ENCODE data around the gene FBXW7. TPM values are rescaled to one million over a fixed set of nuclear protein-coding genes. Genes with fewer than 3 reads are reported as not detected.

Gene FBXW7
- total RNA-seq, 1 experiment from 2014 or later, result 27.1 TPM

DNA sequence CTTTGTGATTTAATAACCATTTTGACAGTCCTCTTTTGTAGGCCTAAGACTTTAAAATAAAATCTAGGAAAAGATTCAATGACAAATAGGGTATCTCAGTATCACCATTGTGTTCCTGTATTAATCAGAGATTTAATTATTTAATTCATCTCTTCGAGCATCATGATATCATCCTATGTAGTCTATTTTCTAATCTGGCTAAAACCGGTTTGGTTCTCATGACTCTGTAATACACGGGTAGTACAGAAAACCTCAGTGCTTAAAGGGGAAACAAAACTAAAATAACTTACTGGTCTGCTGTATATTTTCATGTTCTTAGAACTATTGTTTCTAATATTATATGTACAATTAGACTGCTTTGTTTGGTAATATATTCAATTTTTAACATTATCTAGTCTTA is 23.7 kb upstream of the FBXW7 start:
- Histone ChIP-seq H3K4ac (ENCODE audit: low read depth, low read length) (no peak overlapping the region), H3K14ac (ENCODE audit: insufficient read depth, low read length) (no peak overlapping the region), H3K56ac (ENCODE audit: insufficient read length, low read depth, low read length) (no peak overlapping the region), H3K4me1 (ENCODE audit: insufficient read depth, low read length) (no peaks in the 10 kb centered on the region), H4K5ac (ENCODE audit: insufficient read length, low read depth, low read length) (no peak overlapping the region), H3K27ac (ENCODE audit: insufficient read length, low read depth, low read length) (no peak overlapping the region), H3K4me2 (ENCODE audit: insufficient read depth, insufficient read length, low read length) (no peak overlapping the region), H3K23me2 (ENCODE audit: insufficient read length, low read depth, low read length, poor library complexity, severe bottlenecking) (no peaks in the 10 kb centered on the region), H4K8ac (replicated peaks; ENCODE audit: insufficient read length, low read depth, low read length) (no peak overlapping the region), H2BK5ac (ENCODE audit: insufficient read length, low read length) (no peak overlapping the region), H3K9ac (ENCODE audit: extremely low read depth, insufficient read length, low read length) (no peak overlapping the region), H3K79me2 (ENCODE audit: insufficient read depth, low read length) (no peaks in the 10 kb centered on the region), H3K23ac (ENCODE audit: insufficient read length, low read depth, low read length) (no peak overlapping the region), H2BK20ac (ENCODE audit: low read depth, low read length, poor library complexity, severe bottlenecking) (no peak overlapping the region), H2BK15ac (ENCODE audit: low read depth, low read length) (no peak overlapping the region), H3K18ac (ENCODE audit: insufficient read length, low read depth, low read length) (no peak overlapping the region), H3T11ph (ENCODE audit: low read length) (no peak overlapping the region), H4K91ac (ENCODE audit: insufficient read length, low read depth, low read length) (no peak overlapping the region), H3K79me1 (ENCODE audit: insufficient read depth, low read depth, low read length, poor library complexity, severe bottlenecking) (no peaks in the 10 kb centered on the region), H2BK12ac (ENCODE audit: insufficient read length, low read depth, low read length) (no peak overlapping the region), H2BK120ac (ENCODE audit: low read depth, low read length, poor library complexity, severe bottlenecking) (no peak overlapping the region), H2AK5ac (ENCODE audit: insufficient read length, low read length) (no peak overlapping the region), H3K27me3 (ENCODE audit: insufficient read depth, low read length) (no peaks in the 10 kb centered on the region), H4K20me1 (ENCODE audit: control insufficient read depth, insufficient read depth, insufficient read length) (no peaks in the 10 kb centered on the region), H2AFZ (ENCODE audit: low read length) (no peak overlapping the region), H3K9me3 (ENCODE audit: control insufficient read depth, low read depth, low read length) (no peaks in the 10 kb centered on the region)
- Mint-ChIP-seq H3K4me1 (no peaks in the 10 kb centered on the region), H3K4me3 (no peak overlapping the region), H3K27me3 (ENCODE audit: low read depth) (no peaks in the 10 kb centered on the region), H3K36me3 (ENCODE audit: insufficient read depth in 1 of 3, low read depth in 3 of 3) (no peaks in the 10 kb centered on the region), H3K27ac (no peak overlapping the region), H3K9me3 (no peaks in the 10 kb centered on the region)
- no CpG with 5 or more reads among the region's 3 CpGs for WGBS (ENCODE audit: extremely low coverage, insufficient read length, low lambda C conversion rate)
- TF ChIP-seq, protein P1, sequence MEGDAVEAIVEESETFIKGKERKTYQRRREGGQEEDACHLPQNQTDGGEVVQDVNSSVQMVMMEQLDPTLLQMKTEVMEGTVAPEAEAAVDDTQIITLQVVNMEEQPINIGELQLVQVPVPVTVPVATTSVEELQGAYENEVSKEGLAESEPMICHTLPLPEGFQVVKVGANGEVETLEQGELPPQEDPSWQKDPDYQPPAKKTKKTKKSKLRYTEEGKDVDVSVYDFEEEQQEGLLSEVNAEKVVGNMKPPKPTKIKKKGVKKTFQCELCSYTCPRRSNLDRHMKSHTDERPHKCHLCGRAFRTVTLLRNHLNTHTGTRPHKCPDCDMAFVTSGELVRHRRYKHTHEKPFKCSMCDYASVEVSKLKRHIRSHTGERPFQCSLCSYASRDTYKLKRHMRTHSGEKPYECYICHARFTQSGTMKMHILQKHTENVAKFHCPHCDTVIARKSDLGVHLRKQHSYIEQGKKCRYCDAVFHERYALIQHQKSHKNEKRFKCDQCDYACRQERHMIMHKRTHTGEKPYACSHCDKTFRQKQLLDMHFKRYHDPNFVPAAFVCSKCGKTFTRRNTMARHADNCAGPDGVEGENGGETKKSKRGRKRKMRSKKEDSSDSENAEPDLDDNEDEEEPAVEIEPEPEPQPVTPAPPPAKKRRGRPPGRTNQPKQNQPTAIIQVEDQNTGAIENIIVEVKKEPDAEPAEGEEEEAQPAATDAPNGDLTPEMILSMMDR (conservative IDR thresholded peaks at IDR 0.05), result no peak
- DNase-seq, result no peak
